OCI-LY7 (cell line): ENCODE measurements around the gene RPL27.

ENCODE experiments used
- EZH2phosphoT487 ChIP-seq: fragments of 200-600 bp; sonication (generic); IDR thresholded peaks from 2 replicates; pipeline ENCODE4 v1.6.1; 2018; ENCODE audit warnings: low read depth, borderline replicate concordance, mild to moderate bottlenecking, mixed run types, antibody characterized with exemption, low read length, moderate library complexity, mixed read lengths
- TF ChIP-seq, protein P1 (sequence below): fragments of 200-600 bp; sonication (generic); conservative IDR thresholded peaks from 2 replicates; pipeline ENCODE4 v1.5.1; 2014; ENCODE audit warnings: mild to moderate bottlenecking, antibody characterized with exemption, low read length, moderate library complexity, mixed read lengths

DNA sequence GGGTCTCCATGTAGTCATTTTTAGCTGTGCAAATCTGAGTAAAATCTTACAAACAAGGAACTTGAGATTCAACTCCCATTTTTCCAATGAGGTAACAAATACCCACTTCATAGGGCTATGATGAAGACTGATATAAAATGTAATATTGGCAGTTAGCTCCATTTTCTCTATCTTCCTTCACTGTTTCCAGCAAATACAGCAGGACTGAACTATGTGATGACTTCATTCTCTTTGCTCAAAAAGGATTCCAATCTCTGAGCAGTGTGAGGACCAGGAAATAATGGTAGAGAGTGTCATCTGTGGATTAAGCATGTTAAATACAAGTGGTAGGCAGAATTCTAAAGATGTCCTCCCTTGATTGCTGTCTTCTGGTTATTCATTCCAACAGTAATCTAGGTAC, 45.1 kb downstream of the RPL27 start:
- TF ChIP-seq, protein P1, sequence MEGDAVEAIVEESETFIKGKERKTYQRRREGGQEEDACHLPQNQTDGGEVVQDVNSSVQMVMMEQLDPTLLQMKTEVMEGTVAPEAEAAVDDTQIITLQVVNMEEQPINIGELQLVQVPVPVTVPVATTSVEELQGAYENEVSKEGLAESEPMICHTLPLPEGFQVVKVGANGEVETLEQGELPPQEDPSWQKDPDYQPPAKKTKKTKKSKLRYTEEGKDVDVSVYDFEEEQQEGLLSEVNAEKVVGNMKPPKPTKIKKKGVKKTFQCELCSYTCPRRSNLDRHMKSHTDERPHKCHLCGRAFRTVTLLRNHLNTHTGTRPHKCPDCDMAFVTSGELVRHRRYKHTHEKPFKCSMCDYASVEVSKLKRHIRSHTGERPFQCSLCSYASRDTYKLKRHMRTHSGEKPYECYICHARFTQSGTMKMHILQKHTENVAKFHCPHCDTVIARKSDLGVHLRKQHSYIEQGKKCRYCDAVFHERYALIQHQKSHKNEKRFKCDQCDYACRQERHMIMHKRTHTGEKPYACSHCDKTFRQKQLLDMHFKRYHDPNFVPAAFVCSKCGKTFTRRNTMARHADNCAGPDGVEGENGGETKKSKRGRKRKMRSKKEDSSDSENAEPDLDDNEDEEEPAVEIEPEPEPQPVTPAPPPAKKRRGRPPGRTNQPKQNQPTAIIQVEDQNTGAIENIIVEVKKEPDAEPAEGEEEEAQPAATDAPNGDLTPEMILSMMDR: no peak
- TF ChIP-seq EZH2phosphoT487: no peak
